Stimulated activated CD4-positive, alpha-beta T cell treated with anti-CD3 and anti-CD28 coated beads, Interleukin-15, amount 100 ng/mL, for 48 hours (primary cell): ENCODE results near the gene ABCB10.

Experiments used
- DNase-seq, 2 donors: peaks; one replicate each; pipeline ENCODE4 v3.0.0-alpha.2; 2020; ENCODE audit warnings: low read depth in 2 of 2

ABCB10 gene

GRCh38 chr1:229474509-229474908 is 84.0 kb downstream of the ABCB10 start:
- no peak for DNase-seq

- DNase-seq = no peak
Measured at GRCh38 chr1:229471175-229471574, 87.3 kb downstream of the ABCB10 start.

GRCh38 chr1:229470406-229471043 is 88.0 kb downstream of the ABCB10 start:
- no peak for DNase-seq

GRCh38 chr1:229466887-229467286 is 91.6 kb downstream of the ABCB10 start:
- no peak for DNase-seq
